OCI-LY7 (cell line): ENCODE data around the gene WASF3. TPM values are rescaled to one million over a fixed set of nuclear protein-coding genes. Genes with fewer than 3 reads are reported as not detected.

Source experiments
- BruUV-seq: library from RNA; stranded (reverse); fragments of 400-500 nt; replicated peaks from 2 replicates; lab custom pipeline; 2021; lab: Mats Ljungman, UMichigan
- CTCF ChIA-PET: fragments of 300-600 bp; sonication (Branson Sonifier 250); formaldehyde crosslinking; loops from one replicate; lab custom pipeline; 2022; ENCODE audit warnings: antibody characterized with exemption; ENCODE audit not compliant: unreplicated experiment; lab: Charles Lee
- POLR2A ChIA-PET: fragments of 300-600 bp; sonication (Branson Sonifier 250); formaldehyde crosslinking; loops from one replicate; lab custom pipeline; 2022; ENCODE audit warnings: antibody characterized with exemption; lab: Charles Lee
- DNase-seq: peaks from one replicate; pipeline ENCODE4 v3.0.0-alpha.2; 2015; ENCODE audit warnings: low spot score
- H2AFZ ChIP-seq: fragments of 200-600 bp; sonication (generic), shearing (Covaris generic); 2 replicates; pipeline ENCODE4 v1.6.1; 2014; ENCODE audit warnings: mild to moderate bottlenecking, antibody characterized with exemption, low read length, moderate library complexity
- H3K27ac ChIP-seq: fragments of 200-600 bp; sonication (generic); 2 replicates; pipeline ENCODE4 v1.5.1; 2014; ENCODE audit warnings: mixed run types, low read depth, mild to moderate bottlenecking, moderate library complexity, low read length, inconsistent platforms; ENCODE audit not compliant: poor library complexity, severe bottlenecking
- H3K36me3 ChIP-seq: fragments of 200-600 bp; sonication (generic); 2 replicates; pipeline ENCODE4 v1.6.1; 2014; ENCODE audit warnings: mild to moderate bottlenecking, antibody characterized with exemption, low read length, moderate library complexity, mixed read lengths; ENCODE audit not compliant: insufficient read depth
- H3K4me1 ChIP-seq: fragments of 200-600 bp; sonication (generic); 2 replicates; pipeline ENCODE4 v1.5.1; 2014; ENCODE audit warnings: mild to moderate bottlenecking, low read length; ENCODE audit not compliant: insufficient read depth, poor library complexity, severe bottlenecking
- H3K4me2 ChIP-seq: fragments of 200-600 bp; sonication (generic); 2 replicates; pipeline ENCODE4 v1.6.1; 2014; ENCODE audit warnings: mild to moderate bottlenecking, low read length
- H3K4me3 ChIP-seq: fragments of 200-600 bp; sonication (generic); 2 replicates; pipeline ENCODE4 v1.5.1; 2014; ENCODE audit warnings: mild to moderate bottlenecking, low read depth, low read length; ENCODE audit not compliant: poor library complexity, severe bottlenecking
- H3K79me2 ChIP-seq: fragments of 200-600 bp; sonication (generic); 2 replicates; pipeline ENCODE4 v1.6.1; 2016; ENCODE audit warnings: low read depth, mild to moderate bottlenecking, low read length, moderate library complexity, mixed read lengths; ENCODE audit not compliant: insufficient read depth
- H3K9me2 ChIP-seq: fragments of 200-600 bp; sonication (generic); 2 replicates; pipeline ENCODE4 v1.6.1; 2016; ENCODE audit warnings: mild to moderate bottlenecking, low read length, mixed read lengths; ENCODE audit not compliant: insufficient read depth
- H3K9me3 ChIP-seq: fragments of 200-600 bp; sonication (generic); 2 replicates; pipeline ENCODE4 v1.6.1; 2014; ENCODE audit warnings: mild to moderate bottlenecking, mixed run types, low read length, mixed read lengths
- H4K20me1 ChIP-seq: fragments of 200-600 bp; sonication (generic); 2 replicates; pipeline ENCODE4 v1.6.1; 2014; ENCODE audit warnings: mild to moderate bottlenecking, antibody characterized with exemption, low read length, moderate library complexity, mixed read lengths; ENCODE audit not compliant: insufficient read depth
- EZH2phosphoT487 ChIP-seq: fragments of 200-600 bp; sonication (generic); IDR thresholded peaks from 2 replicates; pipeline ENCODE4 v1.6.1; 2018; ENCODE audit warnings: low read depth, borderline replicate concordance, mild to moderate bottlenecking, mixed run types, antibody characterized with exemption, low read length, moderate library complexity, mixed read lengths
- intact Hi-C: fragments of 100-400 bp; cut with micrococcal nuclease; formaldehyde crosslinking; loops from one replicate; pipeline ENCODE4 v1.10.0; 2022; ENCODE audit not compliant: unreplicated experiment
- total RNA-seq, 2 experiments: library from RNA; depleted of rRNA in 1 of 2; stranded (reverse); fragments of >200 nt in 1 of 2; shearing (Covaris generic) in 1 of 2; gene quantifications; 2 replicates each; pipeline ENCODE4 v1.2.3, GENCODE V29; 2014 to 2022
- TF ChIP-seq, protein P1 (sequence below): fragments of 200-600 bp; sonication (generic); conservative IDR thresholded peaks from 2 replicates; pipeline ENCODE4 v1.5.1; 2014; ENCODE audit warnings: mild to moderate bottlenecking, antibody characterized with exemption, low read length, moderate library complexity, mixed read lengths

WASF3 gene
- total RNA-seq, 2 experiments from 2014 or later, result 0.17 to 0.19 TPM

GRCh38 chr13:26560456-26560855, 3.0 kb downstream of the WASF3 start:
- H3K36me3 ChIP-seq, result no peaks in the 10 kb centered on the region
- POLR2A ChIA-PET, result no interaction called here
- TF ChIP-seq, protein P1, sequence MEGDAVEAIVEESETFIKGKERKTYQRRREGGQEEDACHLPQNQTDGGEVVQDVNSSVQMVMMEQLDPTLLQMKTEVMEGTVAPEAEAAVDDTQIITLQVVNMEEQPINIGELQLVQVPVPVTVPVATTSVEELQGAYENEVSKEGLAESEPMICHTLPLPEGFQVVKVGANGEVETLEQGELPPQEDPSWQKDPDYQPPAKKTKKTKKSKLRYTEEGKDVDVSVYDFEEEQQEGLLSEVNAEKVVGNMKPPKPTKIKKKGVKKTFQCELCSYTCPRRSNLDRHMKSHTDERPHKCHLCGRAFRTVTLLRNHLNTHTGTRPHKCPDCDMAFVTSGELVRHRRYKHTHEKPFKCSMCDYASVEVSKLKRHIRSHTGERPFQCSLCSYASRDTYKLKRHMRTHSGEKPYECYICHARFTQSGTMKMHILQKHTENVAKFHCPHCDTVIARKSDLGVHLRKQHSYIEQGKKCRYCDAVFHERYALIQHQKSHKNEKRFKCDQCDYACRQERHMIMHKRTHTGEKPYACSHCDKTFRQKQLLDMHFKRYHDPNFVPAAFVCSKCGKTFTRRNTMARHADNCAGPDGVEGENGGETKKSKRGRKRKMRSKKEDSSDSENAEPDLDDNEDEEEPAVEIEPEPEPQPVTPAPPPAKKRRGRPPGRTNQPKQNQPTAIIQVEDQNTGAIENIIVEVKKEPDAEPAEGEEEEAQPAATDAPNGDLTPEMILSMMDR, result no peak
- no peak for TF ChIP-seq EZH2phosphoT487
- DNase-seq, result no peak
- no peak overlapping the region for H2AFZ ChIP-seq
- H3K4me1 ChIP-seq, result no peaks in the 10 kb centered on the region
- no peaks in the 10 kb centered on the region for H4K20me1 ChIP-seq
- H3K27ac ChIP-seq, result no peak overlapping the region
- intact Hi-C loops, result no loop called here
- no peak overlapping the region for H3K4me2 ChIP-seq
- H3K79me2 ChIP-seq, result no peaks in the 10 kb centered on the region
- no peaks in the 10 kb centered on the region for H3K9me3 ChIP-seq
- BruUV-seq, result no TSS peak
- CTCF ChIA-PET, result no interaction called here
- no peak overlapping the region for H3K4me3 ChIP-seq
- no peaks in the 10 kb centered on the region for H3K9me2 ChIP-seq

DNA sequence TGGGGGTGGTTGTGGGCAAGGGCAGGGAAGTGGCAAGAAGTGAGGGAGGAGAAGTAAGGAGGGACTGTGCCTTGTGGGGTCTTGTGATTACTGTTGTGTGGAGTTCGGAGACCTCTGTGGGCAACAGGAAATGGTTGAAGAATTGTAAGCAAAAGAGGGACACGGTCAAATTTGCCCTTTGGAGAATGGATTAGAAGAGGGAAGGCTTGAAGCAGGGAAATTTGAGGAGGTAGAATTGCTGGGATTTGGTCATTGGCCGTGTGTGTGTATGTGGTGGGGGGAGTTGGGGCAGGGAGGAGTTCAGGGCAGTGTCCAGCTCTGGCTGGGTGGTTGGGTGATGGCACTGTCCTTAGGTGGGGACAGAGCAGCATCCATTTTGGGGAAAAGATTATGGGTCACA, 3.6 kb downstream of the WASF3 start:
- no peak for DNase-seq
- ChIA-PET CTCF (no interaction called here), POLR2A (no interaction called here)
- no peaks in the 10 kb centered on the region for H4K20me1 ChIP-seq
- no peaks in the 10 kb centered on the region for H3K9me2 ChIP-seq
- no peaks in the 10 kb centered on the region for H3K9me3 ChIP-seq
- BruUV-seq, result no TSS peak
- no peaks in the 10 kb centered on the region for H3K4me1 ChIP-seq
- H2AFZ ChIP-seq, result no peak overlapping the region
- no peak for TF ChIP-seq EZH2phosphoT487
- TF ChIP-seq, protein P1, result no peak
- H3K4me3 ChIP-seq, result no peak overlapping the region
- H3K79me2 ChIP-seq, result no peaks in the 10 kb centered on the region
- H3K4me2 ChIP-seq, result no peak overlapping the region
- H3K36me3 ChIP-seq, result no peaks in the 10 kb centered on the region
- no peak overlapping the region for H3K27ac ChIP-seq
- intact Hi-C loops, result no loop called here

DNA sequence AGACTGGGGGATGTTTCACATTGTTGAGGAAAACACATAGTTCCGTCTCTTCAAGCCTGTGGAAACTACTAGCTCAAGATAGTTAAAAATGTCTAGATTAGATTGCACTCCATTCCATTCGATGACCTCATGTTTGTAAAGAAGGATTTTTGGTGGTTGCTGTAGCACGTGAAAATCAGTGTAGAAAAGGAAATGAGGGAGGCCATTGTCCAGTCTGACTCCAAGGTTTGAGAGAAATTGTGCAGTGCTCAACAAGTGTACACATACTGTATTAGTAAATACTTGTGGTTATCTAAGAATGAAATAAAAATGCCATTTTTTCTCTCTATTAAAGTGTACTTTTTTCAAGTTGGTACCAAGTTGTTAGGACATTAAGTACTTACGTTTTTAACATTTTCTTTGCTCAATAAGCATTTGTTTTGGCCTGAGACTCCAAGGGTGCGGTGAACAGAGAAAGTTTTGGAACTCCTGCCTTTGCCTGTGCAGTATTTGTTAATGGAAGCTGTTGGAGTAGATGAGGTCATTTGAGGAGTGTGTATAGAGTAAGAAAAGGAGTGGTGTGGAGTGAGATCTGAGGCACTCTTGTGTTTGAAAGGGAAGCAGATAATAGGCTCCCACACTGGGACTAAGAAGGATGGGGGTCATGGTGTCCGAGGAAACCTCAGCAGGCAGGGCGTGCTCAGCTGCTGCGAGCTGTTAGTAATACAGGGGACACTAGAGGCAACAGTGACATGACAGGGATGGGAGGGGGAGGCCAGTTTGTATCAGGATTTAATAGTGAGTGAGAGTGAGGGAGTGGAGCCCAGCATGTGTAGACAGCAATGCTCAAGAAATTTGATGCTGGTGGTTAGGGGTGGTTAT, 4.4 kb downstream of the WASF3 start:
- DNase-seq, result no peak
- no TSS peak for BruUV-seq
- no peak for TF ChIP-seq EZH2phosphoT487
- TF ChIP-seq, protein P1, result no peak
- Histone ChIP-seq H3K4me1 (no peaks in the 10 kb centered on the region), H3K27ac (no peak overlapping the region), H3K9me3 (no peaks in the 10 kb centered on the region), H3K4me2 (no peak overlapping the region), H3K9me2 (no peaks in the 10 kb centered on the region), H3K4me3 (no peak overlapping the region), H4K20me1 (no peaks in the 10 kb centered on the region), H3K79me2 (no peaks in the 10 kb centered on the region), H3K36me3 (no peaks in the 10 kb centered on the region), H2AFZ (no peak overlapping the region)
- intact Hi-C loops, result no loop called here
- POLR2A ChIA-PET, result no interaction called here
- CTCF ChIA-PET, result no interaction called here
